T-helper 17 cell (primary cell): Measurements from ENCODE around the gene HNRNPH3. TPM values are rescaled to one million over a fixed set of nuclear protein-coding genes. Genes with fewer than 3 reads are reported as not detected.

ENCODE experiments used
- ATAC-seq: fragments of 150-1000 bp; cut with Tn5 transposase; 2 replicates; pipeline ENCODE4 v1.10.0; 2021; ENCODE audit warnings: mild to moderate bottlenecking, moderate library complexity
- DNase-seq, 3 donors: peaks; one replicate each; pipeline versions ENCODE4 v3.0.0 to v3.0.0-alpha.2; 2020 to 2021
- H3K9me3 ChIP-seq: one replicate; pipeline ENCODE4 v1.7.0; 2013; ENCODE audit warnings: low read length, mild to moderate bottlenecking; ENCODE audit not compliant: control insufficient read depth, poor library complexity, severe bottlenecking
- H3K27ac Mint-ChIP-seq: one replicate; pipeline ENCODE4 v1.8.0; 2022; ENCODE audit warnings: mild to moderate bottlenecking, moderate library complexity, mixed read lengths
- H3K27me3 Mint-ChIP-seq: one replicate; pipeline ENCODE4 v1.8.0; 2022; ENCODE audit warnings: mixed read lengths
- H3K36me3 Mint-ChIP-seq: one replicate; pipeline ENCODE4 v1.8.0; 2022; ENCODE audit warnings: low read depth, mixed read lengths
- H3K4me1 Mint-ChIP-seq: one replicate; pipeline ENCODE4 v1.8.0; 2022; ENCODE audit warnings: mild to moderate bottlenecking, mixed read lengths
- H3K4me3 Mint-ChIP-seq: one replicate; pipeline ENCODE4 v1.8.0; 2022; ENCODE audit warnings: mild to moderate bottlenecking, moderate library complexity, mixed read lengths
- total RNA-seq, 4 donors: library from RNA in 2 of 4; stranded (reverse) in 2 of 4; gene quantifications; one replicate each; pipeline ENCODE4 v1.2.3 and lab custom pipeline; 2022 to 2026

Gene HNRNPH3
- total RNA-seq, 2 donors from 2014 or later, result 165 to 180 TPM

DNA sequence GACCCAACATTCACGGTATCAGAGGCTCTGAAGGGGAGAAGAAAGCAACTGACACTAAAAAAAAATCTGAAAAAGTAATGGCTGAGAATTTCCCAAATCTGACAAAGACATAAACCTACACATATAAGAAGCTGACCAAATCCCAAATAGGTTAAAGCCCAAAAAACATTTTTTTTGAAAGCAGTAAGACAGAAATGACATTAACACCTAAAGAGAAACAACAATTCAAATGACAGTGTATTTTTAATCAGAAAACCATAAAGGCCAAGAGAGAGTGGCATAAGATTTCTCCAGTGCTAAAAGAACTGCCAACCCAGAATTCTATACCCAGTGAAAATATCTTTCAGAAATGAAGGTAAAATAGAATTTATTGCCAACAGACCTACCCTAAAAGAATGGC lies 39.7 kb downstream of the HNRNPH3 start:
- Mint-ChIP-seq H3K4me1 (peaks cover 2% of the 10 kb centered on the region), H3K27ac (no peak overlapping the region), H3K36me3 (peaks cover 13% of the 10 kb centered on the region), H3K27me3 (no peaks in the 10 kb centered on the region), H3K4me3 (no peak overlapping the region)
- no peaks in the 10 kb centered on the region for H3K9me3 ChIP-seq
- DNase-seq (no peak), ATAC-seq (no peak)

DNA sequence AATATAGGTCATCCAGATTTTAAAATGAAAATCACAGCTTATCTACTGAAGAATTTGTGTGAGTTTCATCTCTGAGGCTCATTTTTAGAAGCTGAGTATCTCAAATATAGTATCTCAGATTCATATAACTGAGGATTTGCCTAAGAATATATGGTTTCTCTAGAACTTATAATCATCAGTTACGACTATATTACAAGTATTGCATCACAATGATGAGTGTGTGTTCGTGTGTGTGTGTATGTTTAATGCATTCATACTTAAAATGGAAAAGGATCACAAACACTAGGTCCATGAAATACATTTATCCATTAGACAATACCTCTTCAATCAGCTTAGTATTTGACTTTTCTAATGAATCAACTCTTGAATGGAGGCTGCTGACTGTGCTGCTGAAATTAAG lies 53.9 kb downstream of the HNRNPH3 start:
- ATAC-seq (no peak), DNase-seq (no peak)
- H3K9me3 ChIP-seq, result no peaks in the 10 kb centered on the region
- Mint-ChIP-seq H3K4me3 (no peak overlapping the region), H3K27me3 (no peaks in the 10 kb centered on the region), H3K36me3 (peaks cover 7% of the 10 kb centered on the region), H3K27ac (no peak overlapping the region), H3K4me1 (peaks cover 2% of the 10 kb centered on the region)

Other genes starting within 250 kb of the HNRNPH3 start
- not detected for gene MYPN, start 222.6 kb upstream of the HNRNPH3 start, total RNA-seq
- not detected for gene ATOH7, start 100.0 kb upstream of the HNRNPH3 start, total RNA-seq
- 1 to 10 TPM; 1.9 TPM for gene PBLD, start 864 bp downstream of the HNRNPH3 start, total RNA-seq
- 10 to 100 TPM; 12.2 to 13.6 TPM for gene RUFY2, start 75.2 kb downstream of the HNRNPH3 start, total RNA-seq
- 1 to 10 TPM; 3.9 to 4.1 TPM for gene DNA2, start 139.9 kb downstream of the HNRNPH3 start, total RNA-seq
- 10 to 100 TPM; 22.8 to 28.4 TPM for gene SLC25A16, start 195.5 kb downstream of the HNRNPH3 start, total RNA-seq
- 1 to 10 TPM; 2.2 to 2.8 TPM for gene TET1, start 228.3 kb downstream of the HNRNPH3 start, total RNA-seq